Activated naive CD4-positive, alpha-beta T cell treated with Interleukin-2 at 50 U/mL for 16 hours (primary cell): ENCODE measurements around the gene OR9A4.

Experiments used
- DNase-seq: peaks from one replicate; pipeline ENCODE4 v3.0.0-alpha.2; 2020

Gene OR9A4

DNA sequence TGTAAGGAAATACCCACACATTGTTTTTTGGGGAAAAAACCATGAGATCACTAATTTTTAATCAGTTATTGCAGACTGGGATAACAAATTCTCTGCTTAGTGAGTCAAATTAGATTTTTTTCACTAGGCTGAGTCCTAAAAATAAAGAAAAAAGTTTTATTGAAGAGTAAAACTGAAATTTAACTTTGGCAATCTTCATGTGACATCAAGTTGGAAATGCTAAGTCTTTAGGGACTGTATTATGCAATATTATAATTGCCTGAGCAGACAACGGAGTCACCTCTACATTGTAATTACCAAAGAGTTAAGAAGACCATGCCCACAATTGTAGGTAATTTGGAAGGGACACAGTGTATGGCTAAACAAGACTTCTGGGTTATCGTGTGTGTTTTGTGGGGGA, 32.8 kb downstream of the OR9A4 start:
- no peak for DNase-seq

DNA sequence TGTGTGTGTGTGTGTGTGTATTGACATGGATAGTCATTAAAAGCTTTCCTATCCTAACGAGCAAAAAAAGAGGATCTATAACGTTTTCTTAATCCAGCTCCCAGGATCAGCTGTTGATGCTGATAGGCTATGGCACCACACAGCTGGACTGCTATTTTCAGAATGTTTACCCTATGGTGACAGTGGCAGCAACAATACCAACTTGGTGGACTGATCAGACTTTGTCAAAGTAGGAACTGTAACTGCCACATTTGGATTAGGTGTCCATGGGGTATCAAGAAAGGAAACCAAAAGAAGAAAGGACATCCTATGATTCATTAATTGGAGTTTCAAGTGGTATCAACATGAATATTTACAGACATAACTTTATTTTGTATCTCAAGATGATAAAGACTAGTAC, 33.3 kb downstream of the OR9A4 start:
- DNase-seq, result no peak

DNA sequence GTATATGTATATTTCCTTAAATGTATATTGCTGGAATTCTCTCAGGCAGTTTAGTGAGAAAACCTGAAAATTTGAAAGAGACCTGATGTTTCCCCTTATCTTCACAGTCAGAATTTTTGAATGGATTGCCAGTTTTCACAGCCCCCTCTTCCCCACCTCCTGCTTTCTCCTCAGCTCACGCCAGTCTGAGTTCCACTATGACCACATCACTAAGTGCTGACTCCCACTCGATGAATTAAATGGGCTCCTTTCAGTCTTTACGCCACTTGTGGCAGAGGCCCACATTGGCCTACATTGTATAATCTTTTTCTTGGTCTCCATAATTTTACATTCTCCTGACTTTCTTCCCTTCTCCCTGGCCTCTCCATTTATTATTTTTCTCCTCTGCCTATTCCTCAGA, 33.7 kb downstream of the OR9A4 start:
- DNase-seq, result no peak

DNA sequence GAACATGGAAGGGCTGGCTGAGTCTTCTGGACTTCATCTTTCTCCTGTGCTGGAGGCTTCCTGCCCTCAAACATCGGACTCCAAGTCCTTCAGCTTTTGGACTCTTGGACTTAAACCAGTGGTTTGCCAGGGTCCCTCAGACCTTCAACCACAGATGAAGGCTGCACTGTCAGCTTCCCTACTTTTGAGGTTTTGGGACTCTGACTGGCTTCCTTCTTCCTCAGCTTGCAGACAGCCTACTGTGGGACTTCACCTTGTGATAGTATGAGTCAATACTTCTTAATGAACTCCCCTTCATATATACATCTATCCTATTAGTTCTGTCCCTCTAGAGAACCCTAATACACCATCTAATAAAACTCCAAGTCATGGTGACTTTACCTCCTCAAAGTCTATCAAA, 34.6 kb downstream of the OR9A4 start:
- no peak for DNase-seq

DNA sequence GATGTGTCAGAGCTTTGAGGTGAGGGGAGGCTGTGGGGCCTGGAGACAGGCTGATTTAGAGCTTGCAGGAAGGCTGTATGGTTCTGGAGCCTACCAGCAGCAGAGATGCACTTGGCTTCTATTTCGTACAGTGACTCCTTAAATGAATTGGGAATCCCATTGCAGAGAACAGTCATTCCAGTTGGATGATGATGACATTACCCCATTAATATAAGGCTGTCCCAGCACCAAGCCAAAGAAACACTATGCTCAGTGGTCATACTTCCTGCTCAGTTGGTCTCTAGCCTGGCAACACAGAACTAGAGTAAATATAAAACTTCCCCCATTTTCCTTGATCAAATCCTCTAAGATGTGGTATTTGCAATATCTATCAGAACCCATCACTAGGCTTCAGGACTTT, 36.3 kb downstream of the OR9A4 start:
- DNase-seq, result no peak

DNA sequence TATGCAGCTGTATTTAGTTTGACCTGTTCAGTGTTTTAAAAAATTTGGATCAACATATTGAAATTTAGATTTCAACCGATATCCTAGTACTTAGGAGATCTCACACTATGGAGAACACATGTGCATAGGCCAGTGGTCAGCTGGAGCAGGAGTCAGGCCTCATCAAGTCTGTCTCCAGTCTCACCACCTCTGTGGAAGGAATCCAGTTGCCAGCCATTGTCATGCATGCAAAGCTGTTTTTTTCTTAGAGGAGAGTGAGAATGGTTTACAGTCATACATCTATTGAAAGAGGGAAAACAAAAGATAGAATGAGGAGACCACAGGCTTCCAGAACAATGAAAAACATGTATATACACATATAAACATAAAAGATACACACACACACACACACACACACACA, 38.1 kb downstream of the OR9A4 start:
- DNase-seq, result no peak

DNA sequence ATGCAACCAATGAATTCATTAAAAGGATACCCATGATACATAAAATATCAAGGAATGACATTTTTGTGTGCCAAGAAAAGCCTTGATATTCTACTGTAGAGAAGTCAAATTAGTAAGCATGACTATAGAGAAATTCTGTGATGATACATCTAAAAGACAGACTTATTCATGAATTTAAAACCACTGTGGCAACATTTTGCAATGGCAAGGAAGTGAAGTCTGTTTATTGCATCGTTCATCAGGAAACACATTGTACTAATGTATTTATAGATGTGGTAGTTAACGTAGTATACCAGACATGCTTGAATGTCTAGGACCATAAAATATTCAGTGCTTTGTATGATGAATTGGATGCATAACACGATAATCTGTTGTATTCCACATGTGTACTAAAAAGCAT, 39.9 kb downstream of the OR9A4 start:
- DNase-seq, result no peak

DNA sequence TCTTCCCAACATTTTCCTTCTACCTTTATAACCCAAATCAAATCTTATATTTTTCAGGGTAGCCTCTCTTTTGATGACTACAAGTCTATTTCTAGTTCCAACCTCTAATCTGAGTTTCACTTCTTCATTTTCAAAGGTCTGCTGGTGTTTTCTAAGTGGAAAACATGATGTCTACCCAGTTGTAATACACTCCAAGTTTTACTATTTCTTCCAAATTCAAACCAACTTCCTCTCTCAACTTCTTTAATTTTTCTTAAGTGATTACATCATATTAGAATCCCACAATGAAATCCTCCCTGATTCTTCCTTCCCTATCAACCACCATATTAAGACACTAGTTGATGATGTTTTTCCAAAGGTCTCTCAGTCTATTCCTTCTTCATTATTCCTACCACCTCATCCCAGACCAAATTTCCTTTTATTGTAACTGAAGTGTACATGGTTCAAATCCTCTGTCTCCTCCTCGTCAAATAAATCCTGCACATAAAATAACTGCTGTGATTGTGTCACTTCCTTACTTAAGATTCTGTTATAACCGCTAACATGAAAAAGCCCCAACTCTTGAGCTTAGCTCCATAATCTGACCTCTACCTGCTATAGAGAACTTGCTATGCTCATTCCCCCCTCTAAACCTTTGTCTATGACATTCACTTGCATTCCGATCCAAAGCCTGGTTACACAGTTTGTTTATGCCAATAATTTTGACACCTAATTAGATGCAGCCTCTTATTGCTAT, 44.7 kb downstream of the OR9A4 start:
- DNase-seq, result no peak
